Uterus (tissue), 4 donors: ENCODE data around the gene CYP3A4. TPM values are rescaled to one million over a fixed set of nuclear protein-coding genes. Genes with fewer than 3 reads are reported as not detected.

ENCODE experiments used
- DNase-seq, 2 donors: peaks; one replicate each; pipeline ENCODE4 v3.0.0-alpha.2; 2019 to 2020
- H3K27ac ChIP-seq, 2 donors: fragments of 200-600 bp; sonication (generic); 1 replicate in 1 of 2; 2 replicates in 1 of 2; pipeline ENCODE4 v1.5.1; 2016 to 2018
- H3K27me3 ChIP-seq, 2 donors: fragments of 200-600 bp; sonication (generic); one replicate each; pipeline ENCODE4 v1.5.1; 2018 to 2019; ENCODE audit warnings: control low read depth in 1 of 2
- H3K36me3 ChIP-seq, 2 donors: fragments of 200-600 bp; sonication (generic); one replicate each; pipeline ENCODE4 v1.5.1; 2019; ENCODE audit warnings: control low read depth in 1 of 2
- H3K4me1 ChIP-seq, 2 donors: fragments of 200-600 bp; sonication (generic); one replicate each; pipeline ENCODE4 v1.5.1; 2018 to 2019; ENCODE audit warnings: control low read depth in 1 of 2
- H3K4me3 ChIP-seq, 2 donors: fragments of 200-600 bp; sonication (generic); 1 replicate in 1 of 2; 2 replicates in 1 of 2; pipeline ENCODE4 v1.5.1; 2018 to 2019; ENCODE audit warnings: mild to moderate bottlenecking in 1 of 2
- H3K9me3 ChIP-seq, 2 donors: fragments of 200-600 bp; sonication (generic); one replicate each; pipeline ENCODE4 v1.5.1; 2019; ENCODE audit warnings: control low read depth in 1 of 2
- CTCF ChIP-seq, 4 experiments: fragments of 200-600 bp in 2 of 4; fragments of 450-650 bp in 2 of 4; sonication (generic) in 2 of 4; IDR thresholded peaks; one replicate each; pipeline ENCODE4 v1.5.1; 2016 to 2019; ENCODE audit warnings: antibody characterized with exemption in 4 of 4, mild to moderate bottlenecking in 2 of 4, moderate library complexity in 1 of 4
- POLR2A ChIP-seq, 2 donors: fragments of 450-650 bp; IDR thresholded peaks; one replicate each; pipeline ENCODE4 v1.6.1; 2016; ENCODE audit warnings: antibody characterized with exemption in 2 of 2, mild to moderate bottlenecking in 1 of 2, moderate library complexity in 1 of 2
- intact Hi-C: fragments of 100-400 bp; cut with DNase I; formaldehyde crosslinking; loops from one replicate; pipeline ENCODE4 v1.15.1; 2023; ENCODE audit warnings: low total_unique reads
- total RNA-seq, 4 donors: library from RNA; depleted of rRNA in 3 of 4; stranded (reverse); fragments of >200 nt in 3 of 4; gene quantifications; one replicate each; pipeline versions ENCODE4 v1.1.0 to v1.2.4, GENCODE V29; 2014 to 2023
- donor health status: DM: yes; HTN: yes; CAD: no.

CYP3A4 gene
- total RNA-seq, 4 donors from 2014 or later: 0.18 TPM; not detected in 3

- no peak for TF ChIP-seq CTCF (IDR thresholded peaks at IDR 0.05)
- H3K4me3 ChIP-seq: no peak overlapping the region
- no peak overlapping the region for H3K27ac ChIP-seq
- no peaks in the 10 kb centered on the region for H3K4me1 ChIP-seq
- H3K36me3 ChIP-seq: no peaks in the 10 kb centered on the region
- no peaks in the 10 kb centered on the region for H3K27me3 ChIP-seq
- H3K9me3 ChIP-seq: no peaks in the 10 kb centered on the region
- intact Hi-C loops: no loop called here
- DNase-seq: no peak
Measured at GRCh38 chr7:99733003-99733402, 51.0 kb downstream of the CYP3A4 start.

- TF ChIP-seq CTCF (IDR thresholded peaks at IDR 0.05) (no peak), POLR2A (IDR thresholded peaks at IDR 0.05) (no peak)
- DNase-seq: no peak
- no peaks in the 10 kb centered on the region for H3K9me3 ChIP-seq
- H3K36me3 ChIP-seq: no peaks in the 10 kb centered on the region
- no peak overlapping the region for H3K27ac ChIP-seq
- H3K4me3 ChIP-seq: no peak overlapping the region
- intact Hi-C loops: no loop called here
- H3K4me1 ChIP-seq: no peaks in the 10 kb centered on the region
- H3K27me3 ChIP-seq: no peaks in the 10 kb centered on the region
Measured at GRCh38 chr7:99731638-99732374, 52.2 kb downstream of the CYP3A4 start.

DNA sequence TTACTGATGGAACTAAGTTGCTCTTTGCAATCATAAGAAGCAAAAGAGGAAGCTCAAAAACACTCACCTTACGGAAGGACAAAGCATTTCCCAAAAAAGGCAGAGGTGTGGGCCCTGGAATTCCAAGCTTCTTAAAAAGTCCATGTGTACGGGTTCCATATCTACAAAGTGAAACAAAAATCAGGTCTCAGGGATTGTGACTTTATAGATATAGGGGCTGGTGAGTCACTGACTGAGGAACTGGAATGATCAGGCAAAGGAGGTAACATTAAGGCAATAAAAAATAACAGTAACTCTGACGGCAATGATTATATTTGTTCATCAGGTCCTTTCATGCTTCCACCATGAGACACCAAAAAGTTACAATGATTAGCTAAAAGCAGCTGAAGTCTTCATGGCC, 53.0 kb downstream of the CYP3A4 start:
- TF ChIP-seq CTCF (IDR thresholded peaks at IDR 0.05) (no peak), POLR2A (IDR thresholded peaks at IDR 0.05) (no peak)
- no peaks in the 10 kb centered on the region for H3K4me1 ChIP-seq
- intact Hi-C loops: no loop called here
- H3K36me3 ChIP-seq: no peaks in the 10 kb centered on the region
- no peaks in the 10 kb centered on the region for H3K27me3 ChIP-seq
- no peak overlapping the region for H3K27ac ChIP-seq
- H3K9me3 ChIP-seq: no peaks in the 10 kb centered on the region
- no peak overlapping the region for H3K4me3 ChIP-seq
- no peak for DNase-seq

- Histone ChIP-seq H3K4me3 (no peak overlapping the region), H3K9me3 (no peaks in the 10 kb centered on the region), H3K27ac (no peak overlapping the region), H3K27me3 (no peaks in the 10 kb centered on the region), H3K36me3 (no peaks in the 10 kb centered on the region), H3K4me1 (no peaks in the 10 kb centered on the region)
- DNase-seq: no peak
- intact Hi-C loops: no loop called here
- TF ChIP-seq POLR2A (IDR thresholded peaks at IDR 0.05) (no peak), CTCF (IDR thresholded peaks at IDR 0.05) (no peak)
Measured at GRCh38 chr7:99730238-99730810, 53.7 kb downstream of the CYP3A4 start.

DNA sequence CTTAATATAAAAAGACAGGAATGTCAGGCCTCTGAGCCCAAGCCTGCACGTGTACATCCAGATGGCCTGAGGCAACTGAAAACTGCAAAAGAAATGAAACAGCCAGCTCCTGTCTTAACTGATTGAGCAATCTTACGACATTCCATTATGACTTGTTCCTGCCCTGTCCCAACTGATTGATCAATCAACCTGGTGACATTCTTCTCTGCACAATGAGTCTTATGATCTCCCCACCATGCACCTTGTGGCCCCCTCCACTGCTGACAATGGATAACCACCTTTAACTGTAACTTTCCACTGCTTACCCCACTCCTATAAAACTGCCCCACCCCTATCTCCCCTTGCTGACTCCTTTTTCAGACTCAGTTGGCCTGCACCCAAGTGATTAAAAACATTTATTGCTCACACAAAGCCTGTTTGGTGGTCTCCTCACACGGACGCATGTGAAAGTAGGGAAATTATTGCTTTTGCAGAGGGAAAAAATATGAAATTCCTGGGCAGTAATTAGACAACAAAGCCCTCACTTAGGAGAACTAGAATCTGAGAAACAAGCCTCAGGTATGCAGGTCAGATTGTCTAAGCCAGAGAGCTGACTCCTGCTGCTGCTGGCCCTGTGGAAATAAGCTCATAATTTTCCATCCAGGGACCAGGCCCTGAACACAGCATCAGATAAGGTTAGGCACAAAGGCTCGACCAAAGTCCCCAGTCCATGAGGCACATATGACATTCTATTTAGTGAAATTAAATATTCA, 54.3 kb downstream of the CYP3A4 start:
- intact Hi-C loops: no loop called here
- H3K27ac ChIP-seq: no peak overlapping the region
- TF ChIP-seq CTCF (IDR thresholded peaks at IDR 0.05) (no peak), POLR2A (IDR thresholded peaks at IDR 0.05) (no peak)
- H3K4me3 ChIP-seq: no peak overlapping the region
- H3K27me3 ChIP-seq: no peaks in the 10 kb centered on the region
- no peaks in the 10 kb centered on the region for H3K9me3 ChIP-seq
- H3K4me1 ChIP-seq: no peaks in the 10 kb centered on the region
- DNase-seq: no peak
- no peaks in the 10 kb centered on the region for H3K36me3 ChIP-seq
